ENCODE measurements around the gene GPR26. TPM values are rescaled to one million over a fixed set of nuclear protein-coding genes. Genes with fewer than 3 reads are reported as not detected.

The GPR26 gene
- total and polyA plus RNA-seq, 2 experiments from 2014 or later = not detected

- peaks cover 7% of the 10 kb centered on the region; the same call in 1 of the 2 replicates for H3F3A ChIP-seq (ENCODE audit: insufficient read depth)
- no peaks in the 10 kb centered on the region for H4K20me1 ChIP-seq (ENCODE audit: insufficient read depth)
- no peaks in the 10 kb centered on the region for H3K9me2 ChIP-seq (ENCODE audit: insufficient read depth)
- 56 to 60% methylated on average over 11 of the region's 11 CpGs for WGBS, 2 experiments (ENCODE audit: low coverage in 1 of 2, low lambda C conversion rate in 2 of 2, missing lambda C conversion rate in 2 of 2)
- peaks cover 13% of the 10 kb centered on the region for H3K4me1 ChIP-seq (ENCODE audit: insufficient read depth)
- H3K9ac ChIP-seq = no peak overlapping the region
- H2AFZ ChIP-seq = no peak overlapping the region
- H3K36me3 ChIP-seq (ENCODE audit: low read depth) = no peaks in the 10 kb centered on the region
- H3K27ac ChIP-seq = no peak overlapping the region
- no peak for DNase-seq
- in situ Hi-C loops (cut with MboI) = no loop called here
- TF ChIP-seq EZH2 (IDR thresholded peaks at IDR 0.05; ENCODE audit: insufficient read depth, poor library complexity, severe bottlenecking) (no peak), EZH2phosphoT487 (IDR thresholded peaks at IDR 0.05; ENCODE audit: insufficient read depth, low read depth) (no peak)
- H3K27me3 ChIP-seq (replicated peaks; ENCODE audit: insufficient read depth) = no peaks in the 10 kb centered on the region
- H3K9me3 ChIP-seq (ENCODE audit: low read depth) = no peaks in the 10 kb centered on the region
- H3K79me2 ChIP-seq (ENCODE audit: insufficient read depth) = no peaks in the 10 kb centered on the region
- no peak overlapping the region for H3K4me3 ChIP-seq
- no peak overlapping the region for H3K4me2 ChIP-seq (ENCODE audit: unreplicated experiment)
Measured at GRCh38 chr10:123674741-123675140, 8.6 kb downstream of the GPR26 start.

GRCh38 chr10:123675811-123676210, 9.7 kb downstream of the GPR26 start:
- Histone ChIP-seq H4K20me1 (ENCODE audit: insufficient read depth) (no peaks in the 10 kb centered on the region), H3K27ac (no peak overlapping the region), H3K4me1 (ENCODE audit: insufficient read depth) (peaks cover 4% of the 10 kb centered on the region; the same call in 1 of the 2 replicates), H3K9me3 (ENCODE audit: low read depth) (no peaks in the 10 kb centered on the region), H3K36me3 (ENCODE audit: low read depth) (no peaks in the 10 kb centered on the region), H3K4me3 (no peak overlapping the region), H3K9me2 (ENCODE audit: insufficient read depth) (no peaks in the 10 kb centered on the region), H3K4me2 (ENCODE audit: unreplicated experiment) (no peak overlapping the region), H3K9ac (no peak overlapping the region), H3F3A (ENCODE audit: insufficient read depth) (no peaks in the 10 kb centered on the region), H3K27me3 (replicated peaks; ENCODE audit: insufficient read depth) (no peaks in the 10 kb centered on the region), H3K79me2 (ENCODE audit: insufficient read depth) (no peaks in the 10 kb centered on the region), H2AFZ (no peak overlapping the region)
- DNase-seq = no peak
- no peak for TF ChIP-seq EZH2 (IDR thresholded peaks at IDR 0.05; ENCODE audit: insufficient read depth, poor library complexity, severe bottlenecking)
- no peak for TF ChIP-seq EZH2phosphoT487 (IDR thresholded peaks at IDR 0.05; ENCODE audit: insufficient read depth, low read depth)
- 7 to 15% methylated on average over 4 of the region's 4 CpGs for WGBS, 2 experiments (ENCODE audit: low coverage in 1 of 2, low lambda C conversion rate in 2 of 2, missing lambda C conversion rate in 2 of 2)
- in situ Hi-C loops (cut with MboI) = no loop called here

- no peak overlapping the region for H2AFZ ChIP-seq
- no peaks in the 10 kb centered on the region for H3K79me2 ChIP-seq (ENCODE audit: insufficient read depth)
- no peak overlapping the region for H3K4me2 ChIP-seq (ENCODE audit: unreplicated experiment)
- H3K9me3 ChIP-seq (ENCODE audit: low read depth) = no peaks in the 10 kb centered on the region
- WGBS, 2 experiments (ENCODE audit: low coverage in 1 of 2, low lambda C conversion rate in 2 of 2, missing lambda C conversion rate in 2 of 2) = 51 to 60% methylated on average over 6 of the region's 6 CpGs
- no peaks in the 10 kb centered on the region for H3F3A ChIP-seq (ENCODE audit: insufficient read depth)
- no peaks in the 10 kb centered on the region for H3K9me2 ChIP-seq (ENCODE audit: insufficient read depth)
- H3K4me1 ChIP-seq (ENCODE audit: insufficient read depth) = no peaks in the 10 kb centered on the region
- H3K27me3 ChIP-seq (replicated peaks; ENCODE audit: insufficient read depth) = no peaks in the 10 kb centered on the region
- no peak for DNase-seq
- H4K20me1 ChIP-seq (ENCODE audit: insufficient read depth) = no peaks in the 10 kb centered on the region
- TF ChIP-seq EZH2phosphoT487 (IDR thresholded peaks at IDR 0.05; ENCODE audit: insufficient read depth, low read depth) (no peak), EZH2 (IDR thresholded peaks at IDR 0.05; ENCODE audit: insufficient read depth, poor library complexity, severe bottlenecking) (no peak)
- no peak overlapping the region for H3K27ac ChIP-seq
- H3K9ac ChIP-seq = no peak overlapping the region
- no peak overlapping the region for H3K4me3 ChIP-seq
- H3K36me3 ChIP-seq (ENCODE audit: low read depth) = no peaks in the 10 kb centered on the region
- in situ Hi-C loops (cut with MboI) = no loop called here
Measured at GRCh38 chr10:123677556-123677955, 11.4 kb downstream of the GPR26 start.

GRCh38 chr10:123678376-123678775, 12.2 kb downstream of the GPR26 start:
- in situ Hi-C loops (cut with MboI) = no loop called here
- H3K36me3 ChIP-seq (ENCODE audit: low read depth) = no peaks in the 10 kb centered on the region
- no peaks in the 10 kb centered on the region for H3K4me1 ChIP-seq (ENCODE audit: insufficient read depth)
- H3K4me2 ChIP-seq (ENCODE audit: unreplicated experiment) = no peak overlapping the region
- no peaks in the 10 kb centered on the region for H3K9me2 ChIP-seq (ENCODE audit: insufficient read depth)
- H3K79me2 ChIP-seq (ENCODE audit: insufficient read depth) = no peaks in the 10 kb centered on the region
- H3F3A ChIP-seq (ENCODE audit: insufficient read depth) = no peaks in the 10 kb centered on the region
- TF ChIP-seq EZH2 (IDR thresholded peaks at IDR 0.05; ENCODE audit: insufficient read depth, poor library complexity, severe bottlenecking) (no peak), EZH2phosphoT487 (IDR thresholded peaks at IDR 0.05; ENCODE audit: insufficient read depth, low read depth) (no peak)
- no peaks in the 10 kb centered on the region for H4K20me1 ChIP-seq (ENCODE audit: insufficient read depth)
- no peak overlapping the region for H3K4me3 ChIP-seq
- no peak overlapping the region for H3K9ac ChIP-seq
- WGBS, 2 experiments (ENCODE audit: low coverage in 1 of 2, low lambda C conversion rate in 2 of 2, missing lambda C conversion rate in 2 of 2) = 35 to 37% methylated on average over 5 of the region's 5 CpGs
- no peak overlapping the region for H3K27ac ChIP-seq
- no peak overlapping the region for H2AFZ ChIP-seq
- H3K9me3 ChIP-seq (ENCODE audit: low read depth) = no peaks in the 10 kb centered on the region
- no peak for DNase-seq
- H3K27me3 ChIP-seq (replicated peaks; ENCODE audit: insufficient read depth) = no peaks in the 10 kb centered on the region

- H3K27me3 ChIP-seq (replicated peaks; ENCODE audit: insufficient read depth) = no peaks in the 10 kb centered on the region
- no peaks in the 10 kb centered on the region for H3K9me2 ChIP-seq (ENCODE audit: insufficient read depth)
- TF ChIP-seq EZH2phosphoT487 (IDR thresholded peaks at IDR 0.05; ENCODE audit: insufficient read depth, low read depth) = no peak
- no peak for TF ChIP-seq EZH2 (IDR thresholded peaks at IDR 0.05; ENCODE audit: insufficient read depth, poor library complexity, severe bottlenecking)
- 52 to 62% methylated on average over 9 of the region's 9 CpGs for WGBS, 2 experiments (ENCODE audit: low coverage in 1 of 2, low lambda C conversion rate in 2 of 2, missing lambda C conversion rate in 2 of 2)
- no peak overlapping the region for H3K4me2 ChIP-seq (ENCODE audit: unreplicated experiment)
- no peaks in the 10 kb centered on the region for H3K9me3 ChIP-seq (ENCODE audit: low read depth)
- no peak overlapping the region for H2AFZ ChIP-seq
- H4K20me1 ChIP-seq (ENCODE audit: insufficient read depth) = no peaks in the 10 kb centered on the region
- in situ Hi-C loops (cut with MboI) = no loop called here
- H3K9ac ChIP-seq = no peak overlapping the region
- H3K36me3 ChIP-seq (ENCODE audit: low read depth) = no peaks in the 10 kb centered on the region
- H3K79me2 ChIP-seq (ENCODE audit: insufficient read depth) = no peaks in the 10 kb centered on the region
- H3K4me1 ChIP-seq (ENCODE audit: insufficient read depth) = no peaks in the 10 kb centered on the region
- H3F3A ChIP-seq (ENCODE audit: insufficient read depth) = no peaks in the 10 kb centered on the region
- no peak overlapping the region for H3K4me3 ChIP-seq
- DNase-seq = no peak
- H3K27ac ChIP-seq = no peak overlapping the region
Measured at GRCh38 chr10:123681285-123681684, 15.1 kb downstream of the GPR26 start.

Data from GM23248 (cell line).